HG03159 (cell line): Measurements from ENCODE around the gene PGF.
"Not testable (repeated sequence)": the region's sequence is repeated elsewhere in the genome, so short reads cannot be mapped to it uniquely, and the experiment has no call there.

ENCODE experiments used
- ATAC-seq: cut with Tn5 transposase; IDR thresholded peaks from one replicate; pipeline ENCODE4 v1.9.1; 2021; ENCODE audit warnings: mild to moderate bottlenecking, moderate library complexity; ENCODE audit not compliant: unreplicated experiment

Gene PGF

DNA sequence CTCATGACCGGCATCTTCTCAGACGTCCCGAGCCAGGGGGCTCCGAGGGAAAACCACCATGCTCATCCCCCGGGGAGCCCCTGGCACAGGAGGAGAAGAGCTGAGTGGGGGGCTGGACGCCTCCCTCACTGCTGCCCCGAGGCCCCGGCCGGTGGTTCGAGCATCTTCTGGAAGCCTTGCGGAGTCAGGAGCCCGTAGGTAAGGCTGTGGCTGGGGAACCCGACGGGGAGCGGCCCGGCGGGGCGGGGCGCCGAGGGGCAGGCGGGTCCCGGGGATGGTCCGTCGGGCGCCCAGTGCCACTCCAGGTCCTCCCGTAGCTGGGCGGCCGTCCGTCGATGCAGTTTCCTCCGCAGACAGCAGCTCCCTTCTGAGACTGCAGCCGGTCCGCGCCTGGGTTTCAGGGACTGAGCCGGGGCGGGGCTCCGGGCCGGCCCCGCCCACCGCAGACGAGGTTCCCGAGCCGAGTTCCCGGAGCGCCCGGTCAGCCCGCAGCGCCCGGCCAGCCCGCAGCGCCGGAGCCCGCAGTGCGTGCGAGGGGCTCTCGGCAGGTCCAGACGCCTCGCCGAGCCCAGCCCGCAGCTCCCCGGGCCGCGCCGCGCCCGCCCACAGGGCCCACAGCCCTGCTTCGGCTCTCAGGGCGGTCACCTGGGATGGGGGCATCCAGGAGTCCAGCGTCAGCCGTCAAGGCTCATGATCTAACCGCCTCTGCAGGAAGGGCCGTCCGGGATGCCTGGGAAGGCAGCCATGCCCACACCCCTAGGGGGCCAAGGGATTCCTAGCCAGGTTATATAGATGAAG, at the start of gene PGF:
PGF (minus strand) TSS at position 369 of the 798 bp plus-strand sequence; CDS start at position 14, 355 bp downstream.
- ATAC-seq = no peak

- no peak for ATAC-seq
Measured at GRCh38 chr14:75003250-75004027, 48.0 kb upstream of the PGF start.

DNA sequence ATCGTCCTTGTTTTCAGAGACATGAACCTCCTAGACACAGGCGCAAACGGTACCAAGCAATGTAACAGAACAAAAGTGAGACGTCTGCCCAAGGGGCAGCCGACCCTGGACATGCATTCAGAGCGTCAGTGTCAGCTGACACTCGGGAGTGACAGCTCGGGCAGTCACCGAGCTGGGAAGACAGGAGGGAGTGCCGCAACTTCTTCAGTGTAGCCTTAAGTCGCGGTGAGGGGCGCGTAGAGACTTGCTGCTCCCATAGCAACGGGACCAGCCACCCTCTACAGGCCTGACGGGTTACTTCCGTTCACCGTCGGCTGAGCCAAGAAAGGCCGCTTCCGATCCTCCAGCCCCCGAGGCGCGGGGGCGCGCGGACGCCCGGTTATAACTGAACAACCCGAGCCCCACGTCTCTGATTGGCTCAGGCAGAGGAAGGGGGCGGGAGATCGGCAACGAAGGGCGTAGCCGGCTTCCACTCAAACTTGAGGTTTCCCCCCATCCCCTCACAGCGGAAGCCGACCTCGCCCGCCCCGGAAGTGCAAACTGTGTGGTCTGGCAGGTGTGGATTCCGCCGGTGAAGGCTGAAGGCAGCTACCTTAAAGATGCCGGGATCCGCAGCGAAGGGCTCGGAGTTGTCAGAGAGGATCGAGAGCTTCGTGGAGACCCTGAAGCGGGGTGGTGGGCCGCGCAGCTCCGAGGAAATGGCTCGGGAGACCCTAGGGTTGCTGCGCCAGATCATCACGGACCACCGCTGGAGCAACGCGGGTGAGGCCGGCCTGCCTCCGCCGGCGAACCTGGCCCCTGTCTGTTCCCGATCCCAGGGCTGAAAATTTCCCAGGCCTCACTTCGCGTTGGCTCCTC, 47.2 kb upstream of the PGF start, which contains the start of gene EIF2B2:
EIF2B2 (plus strand) TSS at position 530 of the 858 bp plus-strand sequence; CDS start at position 600, 70 bp downstream.
- peak; percentile 97 for ATAC-seq

GRCh38 chr14:75001899-75002298, 46.5 kb upstream of the PGF start:
- ATAC-seq = no peak

DNA sequence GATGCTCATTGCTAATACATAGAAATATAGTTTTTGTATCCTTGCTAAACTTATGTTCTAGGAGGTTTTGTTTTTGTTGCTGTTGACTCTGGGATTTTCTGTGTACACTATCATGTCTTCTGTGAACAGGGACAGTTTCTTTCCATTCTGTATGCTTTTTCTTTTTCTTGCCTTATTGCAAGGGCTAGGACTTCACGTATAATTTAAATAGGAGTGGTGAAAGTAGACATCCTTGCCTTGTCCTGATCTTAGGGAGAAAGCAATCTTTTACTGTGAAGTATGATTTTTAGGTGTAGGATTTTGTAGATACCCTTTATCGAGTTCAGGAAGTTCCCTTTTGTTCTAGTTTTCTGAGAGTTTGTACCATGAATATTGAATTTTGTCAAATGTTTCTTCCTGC, 45.9 kb upstream of the PGF start:
- no peak for ATAC-seq

GRCh38 chr14:74995781-74996180, 40.4 kb upstream of the PGF start:
- ATAC-seq = not testable (repeated sequence)

DNA sequence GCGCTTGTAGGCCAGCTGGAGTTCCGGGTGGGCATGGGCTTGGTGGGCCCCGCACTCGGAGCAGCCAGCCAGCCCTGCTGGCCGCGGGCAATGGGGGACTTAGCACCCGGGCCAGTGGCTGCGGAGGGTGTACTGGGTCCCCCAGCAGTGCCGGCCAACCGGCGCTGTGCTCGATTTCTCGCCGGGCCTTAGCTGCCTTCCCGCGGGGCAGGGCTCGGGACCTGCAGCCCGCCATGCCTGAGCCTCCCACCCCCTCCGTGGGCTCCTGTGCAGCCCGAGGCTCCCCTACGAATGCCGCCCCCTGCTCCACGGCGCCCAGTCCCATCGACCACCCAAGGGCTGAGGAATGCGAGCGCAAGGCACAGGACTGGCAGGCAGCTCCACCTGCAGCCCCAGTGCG, 38.8 kb upstream of the PGF start:
- ATAC-seq = not testable (repeated sequence)

DNA sequence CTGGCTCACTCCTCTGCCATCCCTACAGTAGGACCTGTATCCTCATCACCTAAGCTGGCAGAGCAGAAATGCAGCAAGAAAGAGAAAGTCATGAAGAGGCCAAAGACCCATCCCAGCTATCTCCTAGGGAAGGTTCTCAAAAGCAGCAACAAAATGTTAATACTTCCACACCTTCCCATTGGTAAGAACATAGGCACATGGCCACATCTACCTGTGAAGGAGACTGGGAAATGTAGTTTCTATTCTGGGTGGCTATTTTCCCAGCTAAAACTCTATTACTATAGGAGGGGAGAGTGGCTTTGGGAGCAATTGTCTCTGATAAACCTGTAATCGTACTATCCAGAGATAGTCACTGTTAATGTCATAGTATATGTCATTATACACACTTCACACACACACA, 33.6 kb upstream of the PGF start:
- ATAC-seq = no peak

- no peak for ATAC-seq
Measured at GRCh38 chr14:74988131-74988530, 32.7 kb upstream of the PGF start.

- no peak for ATAC-seq
Measured at GRCh38 chr14:74985806-74986205, 30.4 kb upstream of the PGF start.

GRCh38 chr14:74985028-74985310, 29.6 kb upstream of the PGF start:
- no peak for ATAC-seq

DNA sequence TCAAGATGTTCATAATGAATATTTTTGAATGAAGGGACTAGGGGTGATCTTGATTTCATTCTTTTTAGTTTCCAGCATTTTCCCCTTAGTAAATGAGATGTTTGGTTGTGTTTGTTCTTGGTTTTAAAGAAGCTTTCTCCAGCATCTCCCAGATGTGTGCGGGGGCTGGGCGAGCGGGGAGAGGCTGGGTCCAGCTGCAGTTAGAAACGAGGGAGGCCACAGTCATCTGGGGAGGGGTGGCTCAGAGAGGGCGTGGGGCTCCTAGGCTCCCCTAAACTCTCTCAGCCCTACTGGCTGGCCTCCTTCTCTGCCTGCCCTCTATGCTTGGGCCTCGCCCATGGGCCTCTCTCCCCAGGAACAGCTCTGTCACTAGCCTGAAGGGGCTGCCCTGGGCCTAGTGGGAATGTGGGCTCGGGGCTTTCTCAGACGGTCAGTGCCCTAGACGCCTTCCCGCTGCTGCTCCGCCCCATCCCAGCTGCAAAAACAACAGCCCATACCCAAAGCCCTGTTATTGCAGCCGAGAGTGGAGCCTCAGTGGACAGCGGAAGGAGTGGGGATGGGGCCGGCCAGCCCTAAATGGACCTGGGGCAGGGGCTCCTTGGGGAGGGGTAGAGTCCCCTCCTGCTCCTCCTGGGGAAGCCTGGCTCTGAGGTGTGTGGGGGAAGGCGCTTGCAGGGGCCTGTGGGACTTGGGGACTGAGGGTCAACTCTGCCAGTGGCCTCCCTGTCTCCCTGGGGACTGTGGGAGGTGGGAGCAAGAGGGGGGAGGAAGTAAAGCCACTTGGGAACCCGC, 29.0 kb upstream of the PGF start:
- ATAC-seq = no peak

DNA sequence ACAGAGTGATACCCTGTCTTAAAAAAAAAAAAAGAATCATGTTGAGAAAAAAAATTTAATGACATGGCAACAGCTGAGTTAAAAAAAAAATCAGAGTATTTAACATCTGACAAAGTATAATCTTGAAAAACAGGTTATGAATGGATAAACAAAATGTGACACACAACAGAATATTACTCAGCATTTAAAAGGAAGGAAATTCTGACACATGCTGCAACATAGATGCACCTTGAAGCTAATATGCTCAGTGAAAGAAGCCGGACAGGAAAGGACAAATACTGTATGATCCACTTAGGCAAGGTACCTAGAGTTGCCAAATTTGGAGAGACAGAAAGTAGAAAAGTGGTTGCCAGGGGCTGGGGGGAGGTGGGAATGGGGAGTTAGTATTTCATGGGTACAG, 27.9 kb upstream of the PGF start:
- ATAC-seq = no peak

GRCh38 chr14:74982661-74983060, 27.3 kb upstream of the PGF start:
- no peak for ATAC-seq

DNA sequence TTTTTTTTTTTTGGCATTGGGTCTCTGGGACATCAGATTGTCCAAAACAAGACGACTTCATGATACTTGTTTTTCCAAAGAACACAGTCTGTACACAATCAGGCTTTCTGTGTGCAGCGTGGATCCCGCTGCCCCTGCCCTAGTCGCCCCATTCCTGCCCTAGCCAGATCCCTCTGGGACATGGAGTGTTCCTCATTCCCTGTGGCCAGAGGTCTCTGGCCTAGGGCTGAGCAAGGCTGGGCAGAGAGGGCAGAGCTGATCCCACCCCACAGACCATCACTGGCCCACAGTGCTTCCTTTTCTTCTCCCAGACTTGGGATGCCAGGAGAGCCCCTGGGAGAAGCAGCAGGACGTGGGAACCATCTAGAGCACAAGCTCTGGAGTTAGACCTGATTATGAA, 26.4 kb upstream of the PGF start:
- ATAC-seq = no peak

GRCh38 chr14:74981462-74981782, 26.0 kb upstream of the PGF start:
- ATAC-seq = no peak

DNA sequence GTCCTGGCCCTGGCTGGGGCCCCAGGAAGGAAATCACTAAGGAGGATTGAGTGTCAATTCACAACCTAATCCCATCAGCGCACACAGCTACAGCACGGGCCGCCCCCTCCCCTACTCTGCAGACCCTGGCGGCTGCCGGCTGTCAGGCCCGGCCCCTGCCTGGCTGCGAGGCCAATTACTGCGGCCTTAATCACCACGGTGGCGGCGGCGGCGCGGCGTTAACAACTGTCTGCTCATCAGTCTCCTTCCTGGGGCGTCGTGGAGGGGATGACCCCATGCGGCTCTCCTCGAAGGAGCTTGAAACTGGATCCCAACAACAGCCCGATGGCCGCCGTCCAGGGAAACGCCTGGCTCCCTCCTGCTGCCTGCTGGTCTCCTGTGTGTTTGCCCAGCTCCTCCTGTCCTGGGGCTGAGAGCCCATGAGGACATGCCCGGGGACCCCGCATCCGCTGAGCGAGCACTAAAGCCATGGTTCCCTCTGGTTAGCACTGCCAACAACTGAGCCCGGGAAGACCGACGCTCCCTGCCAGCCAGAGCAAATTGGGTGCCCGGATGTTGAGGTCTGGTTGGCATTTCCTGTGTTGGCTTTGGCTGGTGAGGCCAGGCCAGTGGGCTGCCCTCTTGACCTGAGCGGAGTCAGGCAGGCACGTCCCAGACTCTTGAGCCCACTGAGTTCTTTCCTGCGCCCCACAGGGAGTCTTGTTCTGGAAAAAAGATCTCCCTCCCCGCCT, 25.5 kb upstream of the PGF start:
- no peak for ATAC-seq

- ATAC-seq = no peak
Measured at GRCh38 chr14:74980398-74980730, 25.0 kb upstream of the PGF start.

- ATAC-seq = no peak
Measured at GRCh38 chr14:74979442-74980397, 24.3 kb upstream of the PGF start.
